Colon (tissue), 2 donors: ENCODE data around the gene SLC6A6.
"Not testable (repeated sequence)": the region's sequence is repeated elsewhere in the genome, so short reads cannot be mapped to it uniquely, and the experiment has no call there.

Source experiments
- FAIRE-seq: peaks from 2 replicates; lab custom pipeline; 2012; peaks lifted over from hg19 to GRCh38; lab: Jason Lieb, UNC
- donor health status: control.
- donor health status: control.

SLC6A6 gene

DNA sequence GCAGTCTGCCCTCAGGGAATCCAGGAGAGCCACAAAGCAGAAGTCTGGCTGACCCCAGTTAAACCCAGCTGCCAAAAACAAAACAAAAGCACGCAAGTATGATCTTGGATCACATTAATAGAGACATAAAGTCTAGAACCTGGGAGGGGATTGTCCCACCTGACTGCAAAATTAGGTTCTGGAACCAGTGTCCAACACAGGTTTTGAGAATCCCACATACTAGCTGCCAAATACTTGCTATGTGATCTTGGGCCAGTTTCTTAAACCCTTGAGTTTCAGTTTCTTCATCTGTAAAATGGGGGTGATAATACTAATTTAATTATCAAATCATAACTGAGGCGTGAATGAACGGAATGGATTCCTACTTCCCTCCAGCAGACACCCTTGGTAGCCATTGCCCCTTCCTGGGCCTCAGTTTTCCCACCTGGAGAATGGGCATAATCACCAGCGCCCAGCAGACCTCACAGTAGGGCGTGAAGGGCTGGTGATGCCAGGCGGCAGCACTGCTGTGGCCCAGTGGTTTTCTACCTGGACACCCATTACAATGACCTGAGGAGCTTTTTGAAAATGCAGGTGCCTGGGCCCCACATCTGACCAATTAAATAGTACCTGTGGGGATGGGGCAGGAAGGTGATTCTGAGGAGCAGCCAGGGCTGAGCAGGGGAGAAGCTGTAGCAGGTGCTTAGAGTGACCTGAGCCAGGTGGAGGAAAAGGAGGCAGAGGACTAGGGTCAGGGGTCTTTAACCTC is 105.5 kb downstream of the SLC6A6 start:
- FAIRE-seq = no peak

DNA sequence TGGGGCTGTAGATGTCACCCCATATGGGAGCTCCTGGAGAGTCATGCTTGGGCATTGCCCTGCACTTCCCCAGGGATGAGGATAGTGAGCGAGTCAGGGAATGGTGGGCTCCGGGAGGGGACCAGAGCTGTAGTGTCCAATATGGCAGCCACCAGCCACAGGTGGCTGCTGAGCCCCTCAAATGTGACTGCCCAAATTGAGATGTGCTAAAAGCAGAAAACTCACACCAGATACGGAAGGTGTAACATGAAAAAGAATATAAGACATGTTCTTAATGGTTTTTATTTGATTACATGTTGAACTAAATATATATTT is 106.1 kb downstream of the SLC6A6 start:
- no peak for FAIRE-seq

DNA sequence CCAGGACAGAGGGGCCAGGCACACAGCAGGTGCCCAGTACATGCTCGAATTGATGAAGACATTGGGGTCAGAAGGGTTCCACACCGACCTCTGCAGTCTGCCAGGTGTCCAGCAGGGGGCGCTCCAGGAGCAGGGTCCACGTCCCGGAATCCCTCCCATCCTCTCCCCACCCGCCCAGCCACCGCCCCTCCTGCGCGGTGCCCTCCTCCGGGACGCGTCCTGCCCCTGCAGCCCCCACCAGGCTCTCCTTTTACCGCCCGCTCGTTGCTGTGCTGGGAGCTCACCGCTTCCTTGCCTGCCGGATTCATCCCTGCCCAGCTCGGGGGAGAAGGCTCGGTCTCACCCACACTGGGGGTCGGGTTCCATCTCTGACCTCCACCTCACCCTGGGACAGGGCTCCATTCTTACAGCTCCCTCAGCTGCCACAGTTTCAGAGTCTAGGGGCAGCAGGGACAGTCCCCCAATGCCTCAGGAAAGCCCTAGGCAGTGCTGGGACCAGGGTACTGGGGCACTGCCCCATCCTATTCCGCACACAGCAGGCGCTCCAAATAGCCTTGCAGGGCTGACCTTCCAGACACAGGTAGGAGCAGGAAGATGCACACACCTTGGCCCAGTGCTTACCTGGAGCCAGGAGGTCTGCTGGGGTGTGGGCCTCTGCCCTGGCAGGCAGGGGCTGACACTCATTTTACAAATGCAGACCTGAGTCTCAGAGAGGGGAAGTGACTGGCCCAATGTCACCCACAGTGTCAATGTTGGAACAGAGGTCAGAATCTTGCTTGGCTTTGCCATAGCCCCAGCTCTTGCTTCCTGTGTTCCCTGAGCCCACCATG is 106.8 kb downstream of the SLC6A6 start:
- no peak for FAIRE-seq

DNA sequence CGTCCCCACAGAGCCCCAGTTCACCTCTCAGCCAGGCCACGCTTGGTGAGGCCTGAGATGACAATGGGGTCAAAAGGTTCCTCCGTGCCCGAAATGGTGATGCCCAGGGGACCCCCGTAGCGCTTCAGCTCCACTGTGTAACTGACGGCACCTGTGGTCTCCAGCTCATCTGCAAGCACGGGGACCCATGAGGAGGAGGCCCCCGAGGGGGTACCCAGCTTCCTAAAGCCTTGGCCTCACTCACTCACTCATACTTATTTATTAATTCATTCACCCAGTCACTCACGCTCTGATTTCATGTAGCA is 107.3 kb downstream of the SLC6A6 start:
- FAIRE-seq = no peak

DNA sequence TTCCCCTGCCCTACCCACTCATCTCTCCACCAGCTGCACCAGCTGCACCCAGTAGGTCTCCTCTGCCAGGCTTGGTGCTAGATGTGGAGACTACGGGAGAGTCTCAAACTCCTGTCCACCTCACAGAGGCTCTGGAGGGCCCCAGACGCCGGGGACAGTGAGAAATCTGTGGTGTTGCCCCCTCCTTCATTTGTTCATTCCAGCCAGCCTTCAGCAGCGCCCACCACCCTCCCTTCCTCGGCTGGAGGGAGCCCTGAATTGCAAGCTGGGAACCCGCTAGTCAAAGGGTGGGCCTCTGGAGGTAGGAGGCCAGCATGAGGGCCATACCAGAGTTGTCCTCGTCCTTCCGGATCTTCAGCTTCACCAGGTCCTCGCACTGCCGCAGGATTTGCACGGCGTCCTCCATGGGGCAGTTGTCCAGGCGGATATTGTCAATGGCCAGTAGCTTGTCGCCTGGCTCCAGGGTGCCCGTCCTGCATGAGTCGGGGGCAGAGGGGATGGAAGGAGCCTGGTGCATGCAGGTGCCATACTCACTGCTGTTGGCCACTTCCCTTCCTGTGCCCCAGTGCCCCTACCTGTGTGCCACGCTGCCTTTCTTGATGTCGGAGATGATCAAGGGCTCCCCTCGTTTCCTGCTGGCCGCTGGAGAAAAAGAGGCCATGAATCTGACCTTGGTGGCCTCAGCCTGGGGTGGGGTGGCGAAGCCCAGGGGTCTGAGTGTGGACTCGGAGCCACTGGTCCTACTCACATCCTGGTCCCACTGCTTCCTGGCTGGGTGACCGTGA is 108.6 kb downstream of the SLC6A6 start:
- FAIRE-seq = no peak

DNA sequence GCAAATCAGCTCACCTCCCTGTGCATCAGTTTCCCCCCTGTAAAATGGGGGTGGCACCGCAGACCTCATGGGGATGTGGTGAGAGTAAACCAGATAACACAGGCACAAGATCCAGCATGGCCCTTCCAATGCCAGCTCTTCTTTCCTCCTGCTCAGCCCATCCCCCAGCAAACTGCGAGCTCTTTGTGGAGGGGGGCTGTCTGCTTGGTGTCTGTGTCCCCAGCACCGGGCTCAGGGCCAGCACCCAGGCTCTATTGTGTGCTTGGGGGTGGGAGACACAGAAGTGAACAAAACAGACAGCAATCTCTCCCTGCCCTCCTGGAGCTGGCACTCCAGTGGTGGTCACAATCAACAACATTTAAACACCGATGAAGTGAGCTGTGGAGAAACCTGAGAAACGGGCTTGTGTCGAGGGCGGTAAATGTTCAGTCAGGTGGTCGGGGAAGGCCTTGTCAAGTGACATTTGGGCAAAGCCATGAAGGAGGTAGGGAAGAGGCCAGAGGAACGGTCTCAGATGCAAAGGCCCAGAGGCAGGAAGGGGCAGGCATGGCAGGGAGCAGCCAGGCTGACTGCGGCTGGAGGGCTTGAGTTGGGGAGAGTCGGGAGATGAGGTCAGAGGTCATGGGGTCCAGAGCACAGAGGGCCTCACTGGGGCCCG is 109.3 kb downstream of the SLC6A6 start:
- no peak for FAIRE-seq

DNA sequence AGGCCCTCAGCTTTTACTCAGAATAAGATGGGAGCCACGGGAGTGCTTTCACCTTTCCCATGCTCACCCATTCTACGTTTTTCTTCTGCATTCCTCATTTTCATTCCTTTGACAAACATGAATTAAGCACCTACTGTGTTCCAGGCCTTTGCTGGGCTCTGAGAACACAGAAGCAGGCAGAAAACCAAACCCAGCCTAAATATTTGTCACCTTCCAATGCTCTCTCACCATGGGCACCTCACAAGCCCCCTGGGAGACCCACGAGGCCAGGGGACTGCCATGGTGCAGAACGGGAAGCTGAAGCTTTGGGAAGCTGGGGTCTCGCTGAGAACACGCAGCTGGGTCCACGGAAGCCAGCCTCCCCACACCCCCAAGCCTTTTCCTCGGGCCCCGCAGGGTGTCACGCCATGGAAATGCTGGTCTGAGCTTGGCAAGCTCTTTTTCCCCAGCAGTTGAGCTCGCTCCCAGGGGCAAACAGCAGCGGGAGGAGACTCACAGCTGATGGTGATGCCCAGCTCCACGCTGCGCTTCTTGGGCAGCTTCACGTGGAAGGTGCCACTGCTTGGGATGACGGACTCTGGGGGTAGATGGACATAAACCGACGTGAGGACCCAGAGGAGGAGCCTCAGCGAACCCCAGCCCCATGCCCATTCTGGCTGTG is 110.0 kb downstream of the SLC6A6 start:
- no peak for FAIRE-seq

DNA sequence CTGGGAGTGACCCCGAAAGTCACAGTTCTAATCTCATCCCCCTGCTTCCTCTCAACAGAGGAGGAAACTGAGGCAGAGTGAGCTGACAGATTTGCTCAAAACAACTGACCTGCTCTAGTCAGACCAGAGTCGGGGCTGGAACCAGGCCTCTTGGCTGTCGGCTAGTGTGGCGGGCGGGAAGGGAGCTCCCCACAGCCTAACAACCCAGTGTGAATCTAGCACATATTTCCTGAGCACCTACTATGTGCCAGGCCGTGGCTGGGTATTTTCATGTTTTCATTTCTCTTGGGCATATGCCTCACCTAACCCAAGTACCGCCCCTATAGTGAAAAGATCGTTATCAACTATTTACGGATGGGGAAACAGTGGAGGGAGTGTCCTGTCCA is 110.5 kb downstream of the SLC6A6 start:
- no peak for FAIRE-seq

DNA sequence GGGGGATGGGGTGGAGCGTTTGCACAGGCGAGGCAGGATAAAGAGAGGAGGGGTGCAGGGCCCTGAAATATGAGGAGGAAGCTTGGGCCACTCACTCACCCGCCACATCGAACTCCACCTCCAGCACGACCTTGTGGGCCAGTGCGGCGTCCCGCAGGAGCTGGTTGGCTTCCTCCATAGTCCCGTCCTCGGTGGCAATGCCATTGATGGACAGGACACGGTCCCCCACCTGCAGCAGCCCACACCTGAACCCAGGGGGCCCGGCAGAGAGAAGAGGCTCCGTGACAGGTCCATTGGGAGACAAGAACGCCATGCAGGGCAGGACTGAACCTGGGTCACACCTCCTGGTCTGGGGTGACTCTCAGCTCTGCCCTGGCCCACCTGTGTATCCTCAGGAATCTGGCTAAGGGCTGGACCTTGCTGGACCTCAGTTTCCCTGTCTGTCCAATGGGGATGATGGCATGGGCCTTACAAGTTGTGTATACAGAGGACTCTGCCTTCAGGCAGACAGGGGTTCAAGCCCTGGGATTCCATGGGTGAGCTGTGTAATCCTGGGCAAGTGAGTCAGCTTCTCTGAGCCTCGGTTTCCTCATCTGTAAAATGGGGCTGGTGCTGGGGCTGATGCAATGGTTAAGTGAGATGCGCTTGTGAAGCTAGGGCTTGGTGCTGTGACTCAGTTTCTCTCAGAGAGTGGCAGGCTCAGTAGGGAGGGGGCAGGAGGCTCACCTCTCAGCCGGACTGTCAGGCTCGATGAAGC is 111.3 kb downstream of the SLC6A6 start:
- FAIRE-seq = no peak

DNA sequence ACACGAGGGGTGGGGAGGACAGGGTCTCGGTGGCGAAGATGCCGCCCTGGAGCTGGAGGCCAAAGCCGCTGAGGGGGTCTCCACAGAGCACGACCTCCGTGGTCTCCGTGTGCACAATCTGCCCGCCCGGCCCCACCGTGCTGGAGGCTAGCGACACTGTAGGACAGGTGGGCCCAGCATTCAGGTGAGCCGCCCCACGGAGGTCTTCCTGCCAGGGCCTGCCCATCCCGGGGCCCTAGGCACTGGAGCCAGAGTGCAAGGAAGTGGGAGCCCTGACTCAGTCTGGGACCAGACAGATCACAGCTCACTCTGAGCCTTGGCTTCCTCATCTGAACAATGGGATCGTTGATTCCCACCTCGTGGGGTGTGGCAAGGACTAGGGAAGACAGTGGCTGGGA is 111.9 kb downstream of the SLC6A6 start:
- FAIRE-seq = no peak

DNA sequence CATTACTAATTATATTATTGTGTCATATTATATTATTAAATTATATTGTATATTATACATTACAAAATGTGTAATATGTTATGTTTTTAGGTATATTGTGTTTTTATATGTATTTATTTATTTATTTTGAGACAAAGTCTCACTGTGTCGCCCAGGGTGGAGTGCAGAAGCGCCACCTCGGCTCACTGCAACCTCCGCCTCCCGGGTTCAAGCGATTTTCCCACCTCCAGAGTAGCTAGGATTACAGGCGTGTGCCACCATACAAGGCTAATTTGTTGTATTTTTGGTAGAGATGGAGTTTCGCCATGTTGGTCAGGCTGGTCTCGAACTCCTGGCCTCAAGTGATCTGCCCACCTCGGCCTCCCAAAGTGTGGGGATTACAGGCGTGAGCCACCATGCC is 113.1 kb downstream of the SLC6A6 start:
- FAIRE-seq = not testable (repeated sequence)

DNA sequence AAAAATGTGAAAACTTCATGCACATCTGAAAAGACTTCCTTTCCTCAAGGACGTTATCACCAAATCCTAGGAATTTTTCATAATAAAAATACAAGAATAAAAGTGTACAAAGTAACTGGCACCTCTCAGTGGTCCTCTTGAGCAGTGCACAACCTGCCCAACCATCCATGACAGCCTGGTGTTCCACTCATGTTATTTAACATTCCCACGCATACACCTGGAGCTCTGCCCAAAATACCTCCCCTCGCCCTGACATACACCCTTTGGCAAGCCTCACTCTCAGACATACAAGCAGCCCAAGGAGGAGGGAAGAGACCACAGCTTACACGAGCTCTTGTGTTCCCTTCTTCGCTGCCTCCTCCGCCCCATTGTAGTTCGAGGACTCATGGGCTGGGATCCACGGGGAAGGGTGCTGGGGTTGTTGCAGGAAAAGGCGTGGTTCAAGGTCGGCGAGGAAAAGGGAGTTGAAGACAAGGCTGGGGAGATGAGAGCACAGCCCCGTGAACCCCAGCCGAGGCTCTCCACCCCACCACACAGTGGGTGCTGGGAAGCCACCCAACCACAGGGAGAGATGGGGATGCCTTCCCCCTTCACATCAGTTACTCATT is 114.4 kb downstream of the SLC6A6 start:
- FAIRE-seq = no peak

DNA sequence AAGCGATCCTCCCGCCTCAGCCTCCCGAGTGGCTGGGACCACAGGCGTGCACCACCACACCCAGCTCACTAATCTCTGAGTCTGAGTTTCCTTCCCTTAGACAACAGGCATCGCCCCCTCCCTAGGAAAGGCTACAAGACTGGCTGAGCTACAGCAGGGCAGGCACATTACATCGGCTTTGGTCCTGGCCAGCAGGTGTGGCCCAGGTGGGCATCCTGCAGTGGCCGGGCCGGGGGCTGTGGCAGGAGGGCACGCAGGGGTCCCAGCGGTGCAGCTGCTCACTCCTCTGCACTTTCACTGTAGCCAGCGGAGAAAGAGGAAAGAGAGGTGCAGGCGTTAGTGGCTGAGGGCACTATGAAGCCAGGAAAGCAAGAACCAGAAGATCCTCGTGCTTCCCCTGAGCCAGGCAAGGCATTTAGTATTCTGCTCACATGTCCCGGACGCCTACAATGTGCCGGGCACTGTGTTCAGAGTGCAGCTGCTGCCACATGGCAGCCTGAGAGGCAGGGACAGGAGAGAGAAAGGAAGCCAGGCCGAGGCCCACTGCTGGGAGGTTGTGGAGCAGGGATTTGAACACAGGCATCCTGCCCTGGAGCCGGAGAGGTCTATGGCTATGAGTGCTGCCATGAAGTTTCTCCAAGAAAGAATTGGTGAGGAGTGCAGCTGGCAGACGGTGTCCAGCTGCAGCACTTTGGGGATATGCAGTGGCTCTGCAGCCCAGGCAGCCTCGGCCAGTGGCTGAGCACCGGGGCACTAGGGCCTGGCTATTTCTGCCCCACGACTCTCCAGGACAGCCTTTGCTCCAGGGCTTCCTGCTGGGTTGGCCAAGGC is 115.4 kb downstream of the SLC6A6 start:
- no peak for FAIRE-seq

DNA sequence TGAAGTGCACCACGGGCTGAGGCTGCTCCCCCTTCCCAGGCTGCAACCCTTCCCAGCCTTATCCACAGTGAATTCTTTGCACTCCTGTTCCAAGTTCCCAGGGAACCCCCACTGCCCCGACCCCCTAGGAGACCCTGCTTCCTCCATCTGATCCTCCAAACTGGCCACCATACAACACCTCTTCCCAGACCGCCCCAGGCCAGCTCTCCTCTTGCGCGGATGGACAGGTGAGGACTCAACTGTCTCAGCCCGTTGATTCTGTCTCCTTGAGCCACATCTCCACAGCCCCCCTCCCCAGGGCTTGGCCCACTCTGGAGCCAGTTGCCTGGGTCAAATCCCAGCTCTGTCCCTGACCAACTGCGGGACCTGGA is 116.0 kb downstream of the SLC6A6 start:
- no peak for FAIRE-seq

DNA sequence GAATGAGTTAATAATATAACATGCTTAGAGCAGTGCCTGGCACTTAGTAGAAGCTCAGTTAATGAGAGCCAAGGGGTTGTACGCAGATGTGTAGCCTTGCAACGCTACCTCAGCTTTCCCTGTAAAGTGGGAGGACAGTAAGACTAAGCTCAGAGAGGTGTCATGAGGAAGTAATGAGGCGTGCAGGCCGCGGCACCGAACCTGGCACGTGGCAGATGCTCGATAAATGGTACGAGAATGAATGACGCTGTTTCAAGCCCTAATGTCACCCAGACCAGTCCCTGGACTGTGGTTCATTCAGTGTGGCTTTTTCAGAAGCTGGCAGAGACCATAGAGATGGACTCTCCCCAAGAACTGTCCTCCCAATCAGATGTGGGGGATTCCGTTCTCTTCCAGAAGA is 116.5 kb downstream of the SLC6A6 start:
- no peak for FAIRE-seq

DNA sequence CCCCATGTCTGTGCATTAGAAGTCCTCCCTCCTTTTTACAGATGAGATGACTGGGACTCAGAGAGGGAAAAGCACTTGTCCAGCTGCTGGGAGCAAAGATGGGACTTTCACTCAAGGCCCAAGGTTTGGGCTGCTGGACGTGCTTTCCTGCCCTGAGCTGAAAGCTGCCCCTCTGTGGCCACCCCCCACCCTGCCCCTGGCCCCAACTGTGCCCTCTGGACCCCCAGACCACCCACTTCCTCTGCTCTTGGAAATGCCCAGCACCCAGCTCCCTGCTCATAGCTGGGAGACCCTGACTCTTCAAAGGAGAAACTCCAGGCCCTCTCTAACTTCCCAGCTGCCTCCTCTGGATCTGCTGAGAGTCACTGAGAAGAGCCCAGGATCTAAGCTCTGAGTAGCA is 117.0 kb downstream of the SLC6A6 start:
- no peak for FAIRE-seq

DNA sequence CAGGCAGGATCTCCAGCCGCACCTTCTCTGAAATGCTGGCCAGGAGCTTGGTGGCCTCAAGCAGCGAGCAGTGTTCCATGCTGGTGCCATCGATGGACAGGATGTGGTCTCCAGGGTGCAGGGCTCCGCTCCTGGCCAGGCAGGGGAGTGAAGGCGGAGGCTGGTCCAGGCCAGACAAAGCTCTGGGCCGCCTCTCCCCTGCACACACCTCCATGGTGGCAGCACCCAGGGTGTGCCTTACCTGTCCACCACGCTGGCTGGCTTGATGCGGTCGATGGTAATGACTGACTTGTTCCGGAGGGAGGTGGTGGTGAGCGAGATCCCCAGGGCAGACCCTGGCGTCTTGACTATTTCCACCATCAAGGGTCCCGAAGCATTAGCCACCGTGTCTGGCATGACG is 117.7 kb downstream of the SLC6A6 start:
- FAIRE-seq = no peak

DNA sequence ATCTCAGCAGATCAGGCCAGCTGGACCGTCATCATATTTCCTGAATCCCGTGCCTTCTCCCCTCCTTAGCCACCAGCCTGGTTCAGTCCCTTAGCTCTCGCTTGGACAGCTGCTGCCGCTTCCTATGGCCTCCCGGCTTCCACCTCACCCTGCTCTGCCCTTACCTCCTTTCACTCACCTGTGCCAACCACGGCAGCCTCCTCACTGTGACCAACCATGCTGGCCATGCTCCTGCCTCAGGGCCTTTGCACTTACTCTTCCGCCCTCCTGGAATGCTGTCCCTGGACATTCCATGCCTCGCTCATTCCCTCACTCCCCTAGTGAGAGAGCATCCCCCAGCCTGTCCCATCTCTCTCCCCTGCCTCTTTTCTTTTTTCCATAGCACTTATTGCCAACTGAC is 118.6 kb downstream of the SLC6A6 start:
- no peak for FAIRE-seq

DNA sequence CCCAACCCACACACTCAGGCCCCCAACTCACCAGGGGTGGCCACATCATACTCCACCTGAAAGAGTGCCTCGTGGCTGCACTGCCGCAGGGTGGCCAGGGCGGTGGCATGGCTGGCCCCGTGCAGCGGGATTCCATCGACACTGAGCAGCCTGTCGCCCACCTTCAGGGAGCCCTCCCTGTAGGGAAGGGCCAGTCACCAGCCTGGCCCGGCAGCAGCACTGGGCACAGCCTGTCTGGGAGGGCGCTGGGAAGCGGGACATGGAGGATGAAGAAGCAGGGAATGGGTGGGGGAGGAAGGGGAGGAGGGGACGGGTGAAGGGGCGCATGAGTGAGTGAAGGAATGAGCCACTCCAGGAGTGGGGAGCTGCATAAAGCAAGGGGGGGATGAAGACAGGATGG is 119.2 kb downstream of the SLC6A6 start:
- FAIRE-seq = no peak

DNA sequence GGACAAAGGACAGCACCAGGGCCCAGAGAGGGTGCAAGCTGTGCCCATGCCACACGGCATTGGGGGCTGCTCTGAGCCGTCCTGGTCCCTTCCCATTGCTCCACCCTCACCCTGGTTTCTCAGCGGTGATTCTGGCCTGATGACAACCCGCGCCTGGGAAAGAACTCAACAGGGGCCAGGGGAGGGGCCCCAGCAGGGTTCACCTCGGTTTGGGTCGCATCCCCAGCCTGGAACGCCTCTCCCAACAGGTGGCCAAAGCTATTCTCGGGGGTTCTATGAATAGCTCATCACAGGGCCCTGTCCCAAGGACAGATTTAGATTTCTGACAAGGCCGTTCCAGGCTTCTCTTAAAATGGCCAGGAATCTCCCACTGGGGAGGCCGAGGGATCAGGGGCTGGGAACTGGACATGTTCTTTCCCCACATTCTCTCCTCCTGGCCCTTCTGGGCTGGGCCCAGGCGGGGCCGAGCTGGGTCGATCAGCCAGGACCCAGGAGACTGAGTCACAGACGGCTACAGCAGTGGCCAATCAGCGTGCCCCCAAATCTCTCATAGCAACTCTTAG is 119.8 kb downstream of the SLC6A6 start:
- FAIRE-seq = no peak
